Upper lobe of left lung (tissue), 4 donors: Measurements from ENCODE around the gene ZNF593OS.

Source experiments
- CTCF ChIP-seq, 6 experiments: fragments of 450-650 bp in 4 of 6; fragments of 200-600 bp in 2 of 6; sonication (generic) in 2 of 6; IDR thresholded peaks; one replicate each; pipeline ENCODE4 v1.5.1; 2016 to 2019; ENCODE audit warnings: antibody characterized with exemption in 6 of 6
- POLR2A ChIP-seq, 4 donors: fragments of 450-650 bp; IDR thresholded peaks; one replicate each; pipeline ENCODE4 v1.5.1; 2016 to 2017; ENCODE audit warnings: antibody characterized with exemption in 4 of 4, mild to moderate bottlenecking in 2 of 4

- TF ChIP-seq POLR2A (IDR thresholded peaks at IDR 0.05) = no peak
- TF ChIP-seq CTCF (IDR thresholded peaks at IDR 0.05) = no peak
Observed at GRCh38 chr1:26158271-26158907, 13.2 kb downstream of the ZNF593OS start.
